GM12892 (cell line): ENCODE results near the gene OPA1.

Experiments used
- POLR2A ChIP-seq: IDR thresholded peaks from 2 replicates; pipeline ENCODE4 v1.6.1; 2011; ENCODE audit warnings: low read depth, low read length, control low read depth
- POLR2AphosphoS5 ChIP-seq: IDR thresholded peaks from 2 replicates; pipeline ENCODE4 v1.6.1; 2011; ENCODE audit warnings: low read depth, low read length, control low read depth

- TF ChIP-seq POLR2A (no peak), POLR2AphosphoS5 (no peak)
Observed at GRCh38 chr3:193702967-193703366, 110.0 kb downstream of the OPA1 start.
